ENCODE measurements around the gene FRAS1.

GRCh38 chr4:78056265-78057129 is 626 bp upstream of the FRAS1 start:
- TF ChIP-seq, protein P1, sequence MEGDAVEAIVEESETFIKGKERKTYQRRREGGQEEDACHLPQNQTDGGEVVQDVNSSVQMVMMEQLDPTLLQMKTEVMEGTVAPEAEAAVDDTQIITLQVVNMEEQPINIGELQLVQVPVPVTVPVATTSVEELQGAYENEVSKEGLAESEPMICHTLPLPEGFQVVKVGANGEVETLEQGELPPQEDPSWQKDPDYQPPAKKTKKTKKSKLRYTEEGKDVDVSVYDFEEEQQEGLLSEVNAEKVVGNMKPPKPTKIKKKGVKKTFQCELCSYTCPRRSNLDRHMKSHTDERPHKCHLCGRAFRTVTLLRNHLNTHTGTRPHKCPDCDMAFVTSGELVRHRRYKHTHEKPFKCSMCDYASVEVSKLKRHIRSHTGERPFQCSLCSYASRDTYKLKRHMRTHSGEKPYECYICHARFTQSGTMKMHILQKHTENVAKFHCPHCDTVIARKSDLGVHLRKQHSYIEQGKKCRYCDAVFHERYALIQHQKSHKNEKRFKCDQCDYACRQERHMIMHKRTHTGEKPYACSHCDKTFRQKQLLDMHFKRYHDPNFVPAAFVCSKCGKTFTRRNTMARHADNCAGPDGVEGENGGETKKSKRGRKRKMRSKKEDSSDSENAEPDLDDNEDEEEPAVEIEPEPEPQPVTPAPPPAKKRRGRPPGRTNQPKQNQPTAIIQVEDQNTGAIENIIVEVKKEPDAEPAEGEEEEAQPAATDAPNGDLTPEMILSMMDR (IDR thresholded peaks at IDR 0.05), result no peak
- TF ChIP-seq POLR2A (IDR thresholded peaks at IDR 0.05), result no peak

Measured in Peyer's patch (tissue), 4 donors.